KMS-11 (cell line): Measurements from ENCODE around the gene RALGDS.

Source experiments
- H2AFZ ChIP-seq: fragments of 200-600 bp; sonication (generic); 2 replicates; pipeline ENCODE4 v1.6.1; 2016; ENCODE audit warnings: antibody characterized with exemption, mixed run types, low read depth
- H3K27ac ChIP-seq: fragments of 200-600 bp; sonication (generic); 2 replicates; pipeline ENCODE4 v1.6.1; 2016; ENCODE audit warnings: mild to moderate bottlenecking, mixed run types
- H3K27me3 ChIP-seq: fragments of 200-600 bp; sonication (generic); 2 replicates; pipeline ENCODE4 v1.6.1; 2017; ENCODE audit warnings: mild to moderate bottlenecking, low read depth, mixed run types, moderate library complexity; ENCODE audit not compliant: insufficient read depth
- H3K36me3 ChIP-seq: fragments of 200-600 bp; sonication (generic); 2 replicates; pipeline ENCODE4 v1.6.1; 2017; ENCODE audit warnings: mild to moderate bottlenecking, mixed run types; ENCODE audit not compliant: insufficient read depth
- H3K4me1 ChIP-seq: fragments of 200-600 bp; sonication (generic); 2 replicates; pipeline ENCODE4 v1.6.1; 2016; ENCODE audit warnings: mild to moderate bottlenecking, low read depth, mixed run types; ENCODE audit not compliant: poor library complexity, severe bottlenecking
- H3K4me2 ChIP-seq: fragments of 200-600 bp; sonication (generic); 2 replicates; pipeline ENCODE4 v1.7.0; 2016; ENCODE audit warnings: mild to moderate bottlenecking, mixed run types
- H3K4me3 ChIP-seq: fragments of 200-600 bp; sonication (generic); IDR thresholded peaks from 2 replicates; pipeline ENCODE4 v1.6.1; 2017; ENCODE audit warnings: low read depth, low read length, mixed read lengths; ENCODE audit not compliant: insufficient read depth
- H3K79me2 ChIP-seq: fragments of 200-600 bp; sonication (generic); 2 replicates; pipeline ENCODE4 v1.6.1; 2016; ENCODE audit warnings: low read depth, mixed run types; ENCODE audit not compliant: insufficient read depth
- H3K9ac ChIP-seq: fragments of 200-600 bp; sonication (generic); 2 replicates; pipeline ENCODE4 v1.6.1; 2016; ENCODE audit warnings: mild to moderate bottlenecking, mixed run types
- H4K20me1 ChIP-seq: fragments of 200-600 bp; sonication (generic); 2 replicates; pipeline ENCODE4 v1.6.1; 2016; ENCODE audit warnings: mild to moderate bottlenecking, mixed run types; ENCODE audit not compliant: insufficient read depth
- CTCF ChIP-seq: fragments of 200-600 bp; sonication (generic); conservative IDR thresholded peaks from 2 replicates; pipeline ENCODE4 v1.6.1; 2017; ENCODE audit warnings: low read depth, mild to moderate bottlenecking, antibody characterized with exemption, low read length, moderate library complexity, mixed read lengths

RALGDS gene

GRCh38 chr9:133051966-133052539 is 69.0 kb downstream of the RALGDS start:
- no peak overlapping the region for H3K4me2 ChIP-seq
- TF ChIP-seq CTCF: no peak
- no peak overlapping the region for H2AFZ ChIP-seq
- H3K4me3 ChIP-seq: no peak overlapping the region
- H3K79me2 ChIP-seq: no peaks in the 10 kb centered on the region
- no peak overlapping the region for H3K9ac ChIP-seq
- no peak overlapping the region for H3K27ac ChIP-seq
- no peaks in the 10 kb centered on the region for H3K36me3 ChIP-seq
- H3K27me3 ChIP-seq: no peaks in the 10 kb centered on the region
- H3K4me1 ChIP-seq: peaks cover 12% of the 10 kb centered on the region
- H4K20me1 ChIP-seq: no peaks in the 10 kb centered on the region

- H2AFZ ChIP-seq: no peak overlapping the region
- no peaks in the 10 kb centered on the region for H3K36me3 ChIP-seq
- no peak overlapping the region for H3K9ac ChIP-seq
- no peak overlapping the region for H3K27ac ChIP-seq
- TF ChIP-seq CTCF: no peak
- no peak overlapping the region for H3K4me3 ChIP-seq
- no peaks in the 10 kb centered on the region for H3K27me3 ChIP-seq
- H4K20me1 ChIP-seq: no peaks in the 10 kb centered on the region
- H3K4me1 ChIP-seq: peaks cover 12% of the 10 kb centered on the region
- H3K79me2 ChIP-seq: no peaks in the 10 kb centered on the region
- no peak overlapping the region for H3K4me2 ChIP-seq
Measured at GRCh38 chr9:133051281-133051900, 69.6 kb downstream of the RALGDS start.

GRCh38 chr9:133050781-133051180 is 70.3 kb downstream of the RALGDS start:
- H3K4me1 ChIP-seq: peaks cover 12% of the 10 kb centered on the region
- no peak overlapping the region for H3K4me3 ChIP-seq
- no peaks in the 10 kb centered on the region for H3K27me3 ChIP-seq
- H2AFZ ChIP-seq: no peak overlapping the region
- TF ChIP-seq CTCF: no peak
- H3K79me2 ChIP-seq: no peaks in the 10 kb centered on the region
- H3K9ac ChIP-seq: no peak overlapping the region
- no peak overlapping the region for H3K27ac ChIP-seq
- H4K20me1 ChIP-seq: no peaks in the 10 kb centered on the region
- H3K36me3 ChIP-seq: no peaks in the 10 kb centered on the region
- no peak overlapping the region for H3K4me2 ChIP-seq

GRCh38 chr9:133050142-133050541 is 70.9 kb downstream of the RALGDS start:
- H3K36me3 ChIP-seq: no peaks in the 10 kb centered on the region
- H4K20me1 ChIP-seq: no peaks in the 10 kb centered on the region
- no peak overlapping the region for H3K9ac ChIP-seq
- H3K4me3 ChIP-seq: no peak overlapping the region
- H3K4me2 ChIP-seq: no peak overlapping the region
- peaks cover 12% of the 10 kb centered on the region for H3K4me1 ChIP-seq
- no peaks in the 10 kb centered on the region for H3K27me3 ChIP-seq
- H3K79me2 ChIP-seq: no peaks in the 10 kb centered on the region
- H2AFZ ChIP-seq: no peak overlapping the region
- no peak for TF ChIP-seq CTCF
- H3K27ac ChIP-seq: no peak overlapping the region
